IPS-15b (cell line): ENCODE results near the gene ZNF85.
"Not testable (repeated sequence)": the region's sequence is repeated elsewhere in the genome, so short reads cannot be mapped to it uniquely, and the experiment has no call there.

Source experiments
- H3K27me3 ChIP-seq: one replicate; pipeline ENCODE4 v1.6.1; 2013; ENCODE audit warnings: low read length; ENCODE audit not compliant: control insufficient read depth, insufficient read depth
- H3K36me3 ChIP-seq: one replicate; pipeline ENCODE4 v1.6.1; 2013; ENCODE audit warnings: low read length; ENCODE audit not compliant: control insufficient read depth, insufficient read depth
- H3K4me1 ChIP-seq: one replicate; pipeline ENCODE4 v1.6.1; 2013; ENCODE audit warnings: mild to moderate bottlenecking, low read length; ENCODE audit not compliant: control insufficient read depth, insufficient read depth
- H3K4me3 ChIP-seq: one replicate; pipeline ENCODE4 v1.5.1; 2013; ENCODE audit warnings: low read depth, low read length
- H3K9ac ChIP-seq: one replicate; pipeline ENCODE4 v1.6.1; 2013; ENCODE audit warnings: low read depth, mild to moderate bottlenecking, low read length
- H3K9me3 ChIP-seq: one replicate; pipeline ENCODE4 v1.6.1; 2013; ENCODE audit warnings: mild to moderate bottlenecking, low read length; ENCODE audit not compliant: control insufficient read depth, insufficient read depth

The ZNF85 gene

DNA sequence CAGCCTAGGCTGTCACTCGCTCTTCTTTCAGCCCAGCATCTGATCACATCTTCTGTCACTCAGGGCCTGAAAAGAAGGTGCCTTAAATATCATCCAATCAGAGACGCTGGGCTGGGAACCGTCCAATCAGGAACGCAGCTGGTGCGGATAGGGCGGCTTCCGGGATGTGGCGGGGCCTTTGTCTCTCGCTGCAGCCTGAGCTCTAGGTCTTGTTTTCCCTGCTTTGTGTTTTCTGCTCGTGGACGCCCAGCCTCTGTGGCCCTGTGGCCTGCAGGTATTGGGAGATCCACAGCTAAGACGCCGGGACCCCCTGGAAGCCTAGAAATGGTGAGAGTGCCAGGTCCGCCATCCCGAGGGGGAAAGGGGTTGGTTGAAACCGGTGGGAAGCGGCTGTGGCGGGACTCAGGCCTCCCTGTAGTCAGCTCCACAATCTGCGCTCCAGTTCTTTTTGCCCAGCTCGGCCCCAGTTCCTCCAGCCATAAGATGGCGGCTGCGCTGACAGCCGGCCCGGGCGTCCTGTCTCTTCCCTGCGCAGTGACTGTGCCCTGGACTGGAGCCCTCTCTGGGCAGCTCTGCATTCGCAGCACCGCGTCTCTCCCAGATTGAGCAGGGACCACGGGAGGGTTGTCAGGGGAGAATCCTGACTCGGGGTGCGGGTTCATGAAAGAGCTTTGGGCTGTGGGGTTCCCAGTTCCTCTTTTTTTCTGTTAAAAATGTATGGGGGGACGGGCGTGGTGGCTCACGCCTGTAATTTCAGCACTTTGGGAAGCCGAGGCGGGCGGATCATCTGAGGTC lies at the start of gene ZNF85:
ZNF85 (plus strand) TSS at position 175 of the 795 bp plus-strand sequence; CDS start at position 325, 150 bp downstream.
- Histone ChIP-seq H3K9ac (peak within 1 kb of the TSS; percentile 94), H3K27me3 (no peaks in the 10 kb centered on the region), H3K9me3 (no peaks in the 10 kb centered on the region), H3K36me3 (no peaks in the 10 kb centered on the region), H3K4me1 (no peaks in the 10 kb centered on the region), H3K4me3 (peak within 1 kb of the TSS; percentile 96)

DNA sequence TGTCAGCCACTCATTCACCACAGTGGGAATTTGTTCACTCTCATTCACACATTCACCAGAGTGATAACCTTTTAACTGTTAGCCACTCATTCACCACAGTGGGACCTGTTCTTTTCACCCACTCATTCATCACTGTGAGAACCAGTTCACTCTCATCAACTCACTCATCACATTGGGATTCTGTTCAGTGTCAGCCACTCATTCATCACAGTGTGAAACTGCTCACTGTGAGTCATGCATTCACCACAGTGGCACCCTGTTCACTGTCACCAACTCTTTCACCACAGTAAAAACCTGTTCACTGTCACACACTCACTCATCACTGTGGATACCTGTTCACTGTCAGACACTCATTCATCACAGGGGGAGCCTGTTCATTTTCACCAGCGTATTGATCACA lies 43.5 kb upstream of the ZNF85 start:
- no peaks in the 10 kb centered on the region for H3K36me3 ChIP-seq
- H3K9ac ChIP-seq: no peak overlapping the region
- no peaks in the 10 kb centered on the region for H3K27me3 ChIP-seq
- peaks cover 50% of the 10 kb centered on the region for H3K9me3 ChIP-seq
- H3K4me1 ChIP-seq: no peaks in the 10 kb centered on the region
- H3K4me3 ChIP-seq: no peak overlapping the region

DNA sequence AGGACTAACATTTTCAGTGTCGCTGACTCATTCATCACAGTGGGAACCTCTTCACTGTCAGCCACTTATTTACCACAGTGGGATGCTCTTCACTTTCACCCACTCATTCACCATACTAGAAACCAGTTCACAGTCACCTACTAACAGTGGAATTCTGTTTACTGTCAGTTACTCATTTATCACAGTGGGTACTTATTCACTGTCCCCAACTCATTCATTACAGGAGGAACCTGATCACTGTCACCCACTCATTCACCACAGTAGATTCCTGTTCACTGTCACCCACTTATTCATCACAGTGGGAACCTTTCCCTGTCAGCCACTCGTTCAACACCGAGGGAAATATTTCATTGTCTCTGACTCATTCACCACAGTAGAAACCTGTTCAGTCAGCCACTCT lies 10.1 kb upstream of the ZNF85 start:
- Histone ChIP-seq H3K27me3 (no peaks in the 10 kb centered on the region), H3K4me1 (no peaks in the 10 kb centered on the region), H3K4me3 (no peak overlapping the region), H3K9me3 (peaks cover 18% of the 10 kb centered on the region), H3K36me3 (no peaks in the 10 kb centered on the region), H3K9ac (no peak overlapping the region)

DNA sequence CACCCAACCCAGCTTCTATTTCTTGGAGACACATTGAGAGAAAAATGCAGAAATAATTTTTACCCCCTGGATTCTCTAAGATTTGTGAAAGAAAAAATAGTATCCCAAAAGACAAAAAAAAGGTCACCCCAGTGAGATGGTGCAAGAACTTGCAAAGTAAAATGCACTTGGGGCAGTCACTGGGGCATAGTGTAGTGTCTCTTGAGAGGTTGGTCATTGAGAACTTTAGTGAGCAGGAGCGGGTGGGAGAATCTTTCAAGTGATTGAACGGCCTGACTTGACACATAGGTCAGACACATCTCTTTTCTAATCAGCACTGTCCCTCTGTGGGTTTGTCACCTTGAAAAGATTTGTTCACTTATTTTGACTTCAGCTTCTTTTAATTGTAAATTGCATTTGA lies 2.4 kb downstream of the ZNF85 start:
- no peaks in the 10 kb centered on the region for H3K36me3 ChIP-seq
- no peaks in the 10 kb centered on the region for H3K9me3 ChIP-seq
- H3K9ac ChIP-seq: no peak overlapping the region
- H3K4me3 ChIP-seq: no peak overlapping the region
- no peaks in the 10 kb centered on the region for H3K4me1 ChIP-seq
- H3K27me3 ChIP-seq: no peaks in the 10 kb centered on the region

DNA sequence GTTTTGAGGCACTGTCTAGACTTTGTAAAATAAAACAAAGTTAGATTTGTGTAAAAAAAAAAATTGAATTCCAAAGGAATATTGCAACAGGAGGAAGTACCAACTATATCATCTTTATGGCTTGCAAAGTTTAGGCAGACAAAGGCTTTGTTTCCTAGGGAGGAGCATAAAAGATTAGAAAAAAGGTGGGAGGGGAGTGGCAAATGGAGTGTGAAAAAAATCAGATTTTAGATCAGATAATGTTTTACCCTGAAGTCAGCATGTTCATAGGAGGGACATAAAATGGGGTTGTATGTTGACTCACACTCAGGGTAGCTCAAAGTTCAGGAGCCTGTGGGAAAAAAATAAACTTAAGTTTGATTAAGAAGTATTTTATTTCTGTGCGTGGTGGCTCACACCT lies 3.7 kb downstream of the ZNF85 start:
- Histone ChIP-seq H3K4me3 (no peak overlapping the region), H3K36me3 (peaks cover 5% of the 10 kb centered on the region), H3K9me3 (no peaks in the 10 kb centered on the region), H3K4me1 (no peaks in the 10 kb centered on the region), H3K27me3 (no peaks in the 10 kb centered on the region), H3K9ac (no peak overlapping the region)

DNA sequence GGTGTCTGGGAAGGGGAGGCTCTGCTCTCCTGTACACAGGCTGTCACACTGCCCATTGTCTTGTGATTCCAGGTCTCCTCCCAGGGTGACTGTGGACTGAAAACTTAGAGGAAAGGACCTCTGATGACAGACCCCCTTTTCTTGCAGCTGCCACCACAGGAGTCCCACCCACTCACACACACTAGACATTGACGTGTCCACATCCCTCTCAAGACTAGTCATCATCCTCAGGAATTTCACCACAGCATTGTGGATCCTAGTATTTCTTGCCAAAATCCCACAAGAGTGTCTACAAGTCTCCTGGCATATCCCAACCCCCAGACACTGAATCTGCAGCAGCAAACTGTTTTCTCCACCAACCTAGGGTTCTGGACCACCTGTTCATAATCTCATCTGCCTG lies 5.3 kb downstream of the ZNF85 start:
- Histone ChIP-seq H3K36me3 (peaks cover 5% of the 10 kb centered on the region), H3K4me1 (no peaks in the 10 kb centered on the region), H3K27me3 (no peaks in the 10 kb centered on the region), H3K9ac (no peak overlapping the region), H3K9me3 (no peaks in the 10 kb centered on the region), H3K4me3 (no peak overlapping the region)

DNA sequence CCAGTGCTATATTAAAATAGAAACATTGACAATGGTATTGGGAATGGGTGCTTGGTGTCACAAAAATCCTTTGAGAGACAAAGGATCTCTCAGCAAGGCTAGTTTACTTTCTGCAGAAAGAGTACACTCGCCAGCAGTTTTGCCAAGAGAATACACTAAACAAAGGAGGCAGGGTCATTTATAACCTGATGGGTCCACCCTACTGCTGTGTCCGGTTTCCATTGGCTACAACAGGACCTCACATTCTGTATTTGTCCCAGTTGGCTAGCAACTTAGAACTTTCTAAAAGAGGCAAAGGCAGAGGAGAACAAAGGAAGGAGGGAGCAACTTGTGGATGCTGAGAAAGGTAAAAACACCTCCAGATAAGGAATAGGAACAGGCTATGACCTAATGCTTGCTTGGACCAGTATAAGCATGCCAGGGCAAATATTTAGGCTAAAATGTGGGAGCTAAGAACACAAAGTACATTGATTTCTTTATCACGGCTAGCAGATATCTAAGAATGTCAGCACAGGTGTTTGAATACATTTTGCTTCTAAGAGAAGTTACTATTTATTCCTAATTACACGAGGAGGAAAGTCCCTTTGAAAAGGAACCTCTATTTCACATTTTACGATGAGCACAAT lies 13.4 kb downstream of the ZNF85 start:
- not testable (repeated sequence) for H3K4me1 ChIP-seq, H3K9me3 ChIP-seq, H3K9ac ChIP-seq, H3K4me3 ChIP-seq, H3K36me3 ChIP-seq, H3K27me3 ChIP-seq

DNA sequence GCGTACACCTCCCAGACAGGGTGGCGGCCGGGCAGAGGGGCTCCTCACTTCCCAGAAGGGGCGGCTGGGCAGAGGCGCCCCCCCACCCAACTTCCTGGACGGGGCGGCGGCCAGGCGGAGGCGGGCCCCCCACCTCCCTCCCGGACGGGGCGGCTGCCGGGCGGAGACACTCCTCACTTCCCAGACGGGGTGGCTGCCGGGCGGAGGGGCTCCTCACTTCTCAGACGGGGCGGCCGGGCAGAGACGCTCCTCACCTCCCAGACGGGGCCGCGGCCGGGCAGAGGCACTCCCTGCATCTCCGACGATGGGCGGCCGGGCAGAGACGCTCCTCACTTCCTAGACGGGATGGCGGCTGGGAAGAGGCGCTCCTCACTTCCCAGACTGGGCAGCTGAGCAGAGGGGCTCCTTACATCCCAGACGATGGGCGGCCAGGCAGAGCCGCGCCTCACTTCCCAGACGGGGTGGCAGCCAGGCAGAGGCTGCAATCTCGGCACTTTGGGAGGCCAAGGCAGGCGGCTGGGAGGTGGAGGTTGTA lies 29.6 kb downstream of the ZNF85 start:
- not testable (repeated sequence) for H3K4me1 ChIP-seq, H3K9ac ChIP-seq, H3K27me3 ChIP-seq, H3K36me3 ChIP-seq, H3K4me3 ChIP-seq
- peaks cover 15% of the 10 kb centered on the region for H3K9me3 ChIP-seq

DNA sequence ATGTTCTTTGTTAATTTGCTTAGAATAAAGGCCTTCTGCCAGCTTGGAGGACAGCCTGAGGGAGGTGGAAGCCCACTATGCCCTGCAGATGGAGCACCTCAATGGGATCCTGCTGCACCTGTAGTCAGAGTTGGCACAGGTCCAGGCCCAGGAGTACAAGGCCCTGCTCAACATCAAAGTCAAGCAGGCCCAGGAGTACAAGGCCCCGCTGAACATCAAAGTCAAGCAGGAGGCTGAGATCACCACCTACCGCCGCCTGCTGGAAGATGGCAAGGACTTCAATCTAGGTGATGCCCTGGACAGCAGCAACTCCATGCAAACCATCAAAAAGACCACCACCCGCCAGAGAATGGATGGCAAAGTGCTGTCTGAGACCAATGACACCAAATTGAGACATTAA lies 41.7 kb downstream of the ZNF85 start:
- no peak overlapping the region for H3K4me3 ChIP-seq
- no peaks in the 10 kb centered on the region for H3K4me1 ChIP-seq
- H3K36me3 ChIP-seq: no peaks in the 10 kb centered on the region
- no peak overlapping the region for H3K9ac ChIP-seq
- no peaks in the 10 kb centered on the region for H3K27me3 ChIP-seq
- H3K9me3 ChIP-seq: peaks cover 4% of the 10 kb centered on the region

DNA sequence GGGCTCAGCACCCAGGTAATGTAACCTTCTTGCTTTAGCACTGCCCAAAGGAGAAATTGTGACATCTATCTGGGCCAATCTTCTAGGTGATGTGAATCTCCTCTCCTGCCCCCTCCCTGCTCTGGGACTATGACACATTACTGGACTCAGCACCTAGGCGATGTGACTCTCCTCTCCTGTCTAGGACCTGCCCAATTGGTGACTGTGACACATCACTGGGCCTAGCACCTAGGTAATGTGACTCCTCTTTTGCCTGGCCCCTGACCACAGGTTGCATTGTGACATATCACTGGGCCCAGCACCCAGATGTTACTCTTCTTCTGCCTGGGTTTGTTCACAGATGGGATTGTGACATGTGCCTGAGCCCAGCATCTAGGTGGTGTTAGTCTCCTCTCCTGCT lies 45.0 kb downstream of the ZNF85 start:
- no peaks in the 10 kb centered on the region for H3K27me3 ChIP-seq
- H3K36me3 ChIP-seq: no peaks in the 10 kb centered on the region
- H3K9ac ChIP-seq: no peak overlapping the region
- H3K9me3 ChIP-seq: peaks cover 4% of the 10 kb centered on the region
- no peak overlapping the region for H3K4me3 ChIP-seq
- H3K4me1 ChIP-seq: no peaks in the 10 kb centered on the region

DNA sequence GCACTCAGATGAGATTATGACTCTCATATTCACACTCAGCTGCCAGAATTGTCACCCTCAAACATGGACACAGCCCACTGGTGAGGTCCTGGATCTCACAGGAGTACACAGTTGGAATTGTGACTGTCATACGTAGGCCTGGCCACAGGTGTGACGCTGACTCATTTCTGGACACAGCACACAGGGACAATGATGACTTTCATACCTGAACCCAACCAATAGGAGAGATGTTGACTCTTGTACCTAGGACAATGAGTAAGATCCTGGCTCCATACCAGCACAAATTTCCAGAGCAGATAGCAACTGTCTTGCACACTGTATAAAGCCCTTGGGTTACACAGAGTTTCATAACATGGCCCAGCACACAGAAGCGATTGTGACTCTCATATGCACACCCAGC lies 46.4 kb downstream of the ZNF85 start:
- H3K4me1 ChIP-seq: no peaks in the 10 kb centered on the region
- peaks cover 4% of the 10 kb centered on the region for H3K9me3 ChIP-seq
- H3K36me3 ChIP-seq: no peaks in the 10 kb centered on the region
- H3K9ac ChIP-seq: no peak overlapping the region
- H3K4me3 ChIP-seq: no peak overlapping the region
- H3K27me3 ChIP-seq: no peaks in the 10 kb centered on the region

DNA sequence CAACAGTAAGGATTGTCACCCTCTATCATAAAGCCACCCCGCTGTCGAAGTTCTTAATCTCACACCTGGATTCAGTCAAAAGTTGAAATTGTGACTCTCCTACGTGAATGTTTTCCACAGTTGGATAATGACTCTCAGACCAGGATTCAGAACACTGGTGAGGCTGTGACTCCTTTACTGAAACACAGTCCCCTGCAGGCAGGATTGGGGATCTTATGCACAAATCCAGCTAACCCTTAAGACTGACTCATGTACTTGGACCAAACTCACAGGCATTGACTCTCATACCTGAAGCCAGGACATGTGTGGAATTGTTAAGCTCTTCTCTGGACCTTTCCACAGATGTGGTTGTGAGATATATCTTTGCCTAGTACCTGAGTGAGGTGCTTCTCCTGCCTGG lies 46.8 kb downstream of the ZNF85 start:
- Histone ChIP-seq H3K4me1 (no peaks in the 10 kb centered on the region), H3K9me3 (peaks cover 4% of the 10 kb centered on the region), H3K4me3 (no peak overlapping the region), H3K9ac (no peak overlapping the region), H3K27me3 (no peaks in the 10 kb centered on the region), H3K36me3 (no peaks in the 10 kb centered on the region)
